ENCODE measurements around the gene HSPE1.
"Not testable (repeated sequence)": the region's sequence is repeated elsewhere in the genome, so short reads cannot be mapped to it uniquely, and the experiment has no call there.

Gene HSPE1

DNA sequence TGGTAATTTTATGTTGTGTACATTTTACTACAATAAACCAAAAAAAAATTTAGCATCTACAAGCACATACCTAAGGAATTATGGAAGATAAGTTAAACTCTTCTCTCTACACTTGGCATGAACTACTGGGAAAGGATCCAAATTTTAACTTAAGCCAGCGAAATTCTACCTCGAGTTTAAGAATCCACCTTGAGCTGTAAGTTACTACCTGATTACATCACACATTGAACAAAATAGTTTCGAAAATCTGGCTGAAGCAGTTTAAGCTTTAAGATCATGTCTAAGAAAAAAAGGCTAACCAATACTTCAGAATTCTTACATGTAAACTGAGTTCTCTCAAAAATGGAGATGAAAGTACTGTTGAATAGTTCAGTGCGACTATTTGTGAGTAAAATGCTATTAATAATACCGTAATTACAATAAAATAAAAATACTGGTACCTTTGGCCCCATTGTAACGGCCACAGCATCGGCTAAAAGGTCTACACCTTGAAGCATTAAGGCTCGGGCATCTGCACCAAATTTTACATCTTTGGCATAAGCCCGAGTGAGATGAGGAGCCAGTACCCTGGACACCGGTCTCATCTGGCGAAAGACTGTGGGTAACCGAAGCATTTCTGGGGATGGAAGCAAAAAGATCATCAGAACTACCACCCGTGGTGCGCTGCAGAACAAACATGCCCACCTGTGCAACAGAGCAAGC lies 1.8 kb upstream of the HSPE1 start:
- DNase-seq (ENCODE audit: low read depth) = no peak

DNA sequence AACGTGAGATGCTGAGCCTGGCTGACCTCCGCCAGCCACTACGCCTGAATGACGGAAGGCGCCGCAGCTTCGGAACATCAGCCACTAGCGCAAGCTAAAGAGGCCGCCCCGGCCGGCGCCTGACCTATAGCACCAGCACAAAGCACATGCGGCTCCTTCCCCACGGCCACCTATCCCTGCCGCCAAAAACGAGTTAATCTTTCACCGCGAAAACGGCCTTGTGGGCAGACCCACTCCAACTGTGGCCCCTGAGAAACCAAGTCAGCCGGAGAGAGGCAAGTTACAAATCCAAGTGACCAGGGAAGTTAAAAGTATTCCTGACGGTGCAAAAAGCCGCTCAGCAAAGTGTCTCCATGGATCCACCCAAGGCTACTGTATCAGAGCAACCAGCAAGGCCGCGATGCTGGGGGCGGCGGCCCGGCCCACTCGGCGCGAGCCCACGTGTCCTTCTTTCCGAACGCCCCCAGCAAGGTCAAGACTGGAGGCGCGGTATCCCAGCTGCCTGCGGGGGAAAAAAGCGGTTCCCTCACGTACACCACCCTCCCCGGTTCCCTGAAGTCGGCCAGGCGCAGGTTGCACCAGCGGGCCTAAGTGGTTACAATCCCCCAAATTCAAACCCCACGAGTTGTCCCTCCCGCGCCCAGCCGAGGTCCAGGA lies 1.1 kb upstream of the HSPE1 start:
- DNase-seq (ENCODE audit: low read depth) = no peak

DNA sequence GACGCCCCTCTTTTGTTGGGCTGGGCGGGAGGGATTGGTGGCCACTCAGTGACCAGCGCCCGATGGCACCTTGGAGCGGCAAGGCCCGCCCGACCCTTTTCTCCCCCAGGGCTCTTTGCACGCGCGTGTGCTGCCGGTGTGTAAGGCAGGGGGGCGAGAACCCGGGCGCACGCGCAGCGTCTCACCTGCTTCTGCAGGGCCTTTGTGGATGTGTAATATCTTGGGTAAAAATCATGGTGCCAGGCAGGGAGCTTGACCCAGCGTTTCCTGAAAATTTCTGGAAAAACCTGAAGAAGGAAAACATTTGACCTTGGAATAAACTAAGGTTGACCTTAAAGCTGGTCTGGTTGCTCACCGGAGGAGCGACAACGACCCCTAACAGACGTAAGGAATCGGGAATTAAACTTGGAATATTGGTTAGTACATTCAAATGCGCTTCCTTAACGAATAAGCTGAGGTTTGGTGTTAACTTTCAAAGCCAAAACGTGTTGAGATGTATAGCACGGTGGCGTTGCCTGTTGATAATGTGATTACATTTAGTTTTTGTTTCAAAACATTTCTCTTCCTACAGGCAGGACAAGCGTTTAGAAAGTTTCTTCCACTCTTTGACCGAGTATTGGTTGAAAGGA lies 438 bp downstream of the HSPE1 start:
- no peak for DNase-seq (ENCODE audit: low read depth)

DNA sequence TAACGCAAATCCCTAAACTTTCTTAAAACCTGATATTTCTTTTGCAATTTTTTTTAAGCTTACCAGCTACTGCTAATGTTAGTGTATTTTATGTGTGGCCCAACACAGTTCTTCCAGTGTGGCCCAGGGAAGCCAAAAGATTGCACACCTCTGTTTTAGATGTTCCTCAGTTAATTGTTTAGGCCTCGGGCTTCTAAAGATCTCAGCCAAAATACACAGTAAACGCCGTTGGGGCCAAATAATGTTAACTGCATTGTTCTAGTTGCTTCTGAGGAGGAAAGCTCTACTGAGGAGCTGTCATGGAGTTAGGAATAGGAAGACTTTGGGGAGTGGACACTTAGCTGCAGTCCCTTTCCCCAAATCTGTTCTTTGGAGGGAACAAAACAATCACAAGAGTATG lies 2.0 kb downstream of the HSPE1 start:
- no peak for DNase-seq (ENCODE audit: low read depth)

DNA sequence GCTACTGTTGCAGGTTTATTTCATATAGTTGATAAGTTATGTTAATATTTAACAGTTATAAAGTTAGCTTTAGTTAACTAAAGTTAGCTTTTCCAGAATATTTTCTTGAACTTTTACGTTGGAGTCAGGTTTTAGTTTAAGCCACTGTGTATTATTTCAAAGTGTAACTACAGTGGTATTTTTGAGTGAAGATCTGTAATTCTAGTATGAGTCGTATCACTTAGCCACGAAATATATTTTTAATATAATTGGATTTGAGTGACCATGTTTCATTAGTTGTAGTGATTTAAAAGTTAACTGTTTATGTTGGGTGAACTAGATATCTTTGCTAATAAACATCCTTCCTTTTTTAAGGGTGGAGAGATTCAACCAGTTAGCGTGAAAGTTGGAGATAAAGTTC lies 2.5 kb downstream of the HSPE1 start:
- no peak for DNase-seq (ENCODE audit: low read depth)

DNA sequence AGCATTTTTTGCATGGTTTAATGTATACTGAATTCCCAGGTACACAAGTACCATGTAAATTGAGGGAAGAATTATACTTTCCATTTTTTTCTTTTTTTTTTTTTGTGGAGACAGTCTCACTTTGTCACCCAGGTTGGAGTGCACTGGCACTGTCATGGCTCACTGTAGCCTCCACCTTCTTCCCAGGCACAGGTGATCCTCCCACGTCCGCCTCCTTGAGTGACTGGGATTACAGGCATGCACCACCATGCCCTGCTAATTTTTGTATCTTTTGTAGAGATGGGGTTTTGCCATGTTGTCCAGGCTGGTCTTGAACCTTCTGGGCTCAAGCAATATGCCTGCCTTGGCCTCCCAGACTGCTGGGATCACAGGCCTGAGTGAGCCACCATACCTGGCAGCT lies 3.8 kb downstream of the HSPE1 start:
- DNase-seq (ENCODE audit: low read depth) = no peak

DNA sequence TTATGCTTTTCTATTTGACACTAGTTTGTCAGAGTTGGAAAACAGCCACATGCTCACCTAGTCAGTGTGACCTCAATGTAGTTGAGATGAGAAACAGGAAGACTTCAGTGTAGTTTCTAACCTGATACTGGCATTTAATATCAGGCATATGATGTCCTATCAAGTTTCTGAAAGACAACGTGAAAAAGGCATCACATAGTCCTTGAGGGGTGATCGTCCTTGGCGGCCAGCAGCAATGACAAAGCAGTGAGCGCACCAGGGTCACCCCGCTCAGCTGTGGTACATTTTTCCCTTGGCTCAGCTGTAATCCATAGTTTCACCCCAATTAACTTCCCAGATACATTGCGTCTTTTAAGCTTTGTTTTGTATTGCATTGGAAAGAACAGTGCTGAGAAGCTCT lies 4.3 kb downstream of the HSPE1 start:
- no peak for DNase-seq (ENCODE audit: low read depth)

DNA sequence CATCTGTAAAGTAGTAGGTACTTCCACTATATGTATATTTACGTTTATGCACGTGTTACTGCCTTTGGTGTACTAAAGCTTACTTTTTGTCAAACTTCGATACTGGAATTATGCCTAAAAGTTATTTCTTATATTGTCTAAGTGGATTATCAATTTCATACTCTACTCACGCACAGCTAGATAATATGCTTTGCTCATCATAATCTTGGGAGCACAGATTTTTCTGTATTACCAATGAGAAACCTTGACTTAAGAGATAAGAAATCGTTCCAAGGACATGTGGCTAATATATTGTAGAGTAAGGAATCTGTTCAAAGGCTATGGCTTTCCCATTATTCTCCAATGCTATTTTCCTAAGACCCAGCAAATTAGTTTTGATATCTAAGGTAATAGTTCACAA lies 6.5 kb downstream of the HSPE1 start:
- DNase-seq (ENCODE audit: low read depth) = no peak

DNA sequence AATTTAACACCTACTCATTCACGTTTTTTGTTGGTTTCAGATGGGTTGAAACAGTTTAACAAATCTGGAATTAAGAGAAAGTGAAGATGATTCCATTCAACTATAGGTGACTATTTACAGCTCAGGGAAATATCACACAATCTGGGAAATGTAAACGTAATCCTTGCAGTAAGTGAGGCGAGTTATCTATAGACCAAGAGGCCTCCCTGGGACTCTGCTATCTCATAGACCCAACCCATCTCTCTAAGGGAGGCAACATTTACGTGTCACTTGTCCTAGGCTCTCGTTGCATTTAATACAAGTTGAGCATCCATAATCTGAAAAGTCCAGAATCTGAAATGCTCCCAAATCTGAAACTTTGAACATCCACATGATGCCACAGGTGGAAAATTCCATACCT lies 13.7 kb downstream of the HSPE1 start:
- DNase-seq (ENCODE audit: low read depth) = no peak

DNA sequence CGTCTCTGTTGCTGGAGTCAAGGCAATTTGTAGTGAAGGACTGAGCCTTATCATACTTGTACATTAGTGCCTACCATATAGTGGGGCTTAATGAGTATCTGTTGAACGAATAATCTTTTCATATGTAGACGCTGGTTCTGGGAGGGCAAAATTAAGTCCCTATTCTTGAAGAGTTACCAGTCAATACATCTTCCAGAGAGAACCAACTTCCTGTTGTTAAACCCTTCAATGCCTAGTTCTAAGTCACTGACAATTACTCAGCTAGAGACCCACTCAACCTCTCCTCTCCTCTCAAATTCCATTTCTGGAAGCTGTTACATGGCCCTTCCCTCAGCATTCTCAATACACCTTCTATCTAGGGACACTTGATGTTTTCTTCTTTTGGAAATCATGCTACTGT lies 14.6 kb downstream of the HSPE1 start:
- no peak for DNase-seq (ENCODE audit: low read depth)

DNA sequence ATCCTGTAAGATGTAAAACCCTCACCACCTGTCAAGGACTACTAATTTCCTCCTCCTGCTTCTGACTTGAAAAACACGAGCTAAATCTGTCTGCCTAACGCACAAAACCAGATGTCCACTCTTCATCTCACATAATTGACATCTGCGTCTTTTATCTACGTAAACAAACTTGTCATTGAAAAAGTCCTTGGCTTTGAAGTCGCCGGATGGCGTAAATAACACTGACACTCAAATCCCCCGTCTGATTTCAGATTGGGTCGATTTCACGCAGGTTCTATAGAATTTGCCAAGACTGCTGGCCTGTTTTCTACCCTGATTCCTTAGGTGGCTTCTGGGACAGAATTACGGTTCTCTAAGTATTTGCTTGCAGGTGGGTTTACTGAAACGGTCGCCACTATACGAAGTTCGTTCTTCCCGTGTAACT lies 15.1 kb downstream of the HSPE1 start:
- DNase-seq (ENCODE audit: low read depth) = no peak

DNA sequence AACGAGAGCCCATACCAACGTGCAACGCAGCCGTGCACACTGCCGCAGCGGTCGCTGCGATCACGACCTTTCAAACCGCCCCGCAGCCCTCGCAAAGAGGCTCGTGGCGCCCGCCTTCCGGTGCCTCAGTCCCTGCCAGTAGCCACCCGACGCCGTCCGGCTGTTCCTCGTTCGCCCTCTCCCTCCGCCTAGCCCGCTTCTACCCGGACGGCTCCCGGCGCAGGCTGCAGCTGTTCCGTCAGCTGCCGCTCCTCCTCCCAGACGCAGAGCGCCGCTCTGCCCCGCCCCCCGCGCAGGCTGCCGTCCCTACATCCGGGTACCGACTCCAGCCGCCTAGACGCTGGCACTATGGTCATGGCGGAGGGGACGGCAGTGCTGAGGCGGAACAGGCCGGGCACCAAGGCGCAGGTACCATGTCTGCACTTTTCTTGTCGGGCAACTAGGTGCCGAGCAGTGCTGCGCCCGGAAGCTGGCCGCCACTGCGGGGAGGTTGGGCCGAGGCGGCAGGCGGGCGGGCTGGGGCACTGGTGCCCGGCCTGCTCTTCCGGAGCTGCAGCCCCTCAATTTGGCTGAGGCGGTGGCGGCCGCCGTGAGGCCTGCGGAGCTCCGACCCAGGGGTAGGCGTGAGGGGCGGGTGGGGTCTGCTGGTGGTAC lies 15.7 kb downstream of the HSPE1 start, which contains the start of gene MOB4:
MOB4 (plus strand) TSS at position 328 of the 654 bp plus-strand sequence; CDS start at position 349, 21 bp downstream.
- peak; percentile 90 for DNase-seq (ENCODE audit: low read depth)

DNA sequence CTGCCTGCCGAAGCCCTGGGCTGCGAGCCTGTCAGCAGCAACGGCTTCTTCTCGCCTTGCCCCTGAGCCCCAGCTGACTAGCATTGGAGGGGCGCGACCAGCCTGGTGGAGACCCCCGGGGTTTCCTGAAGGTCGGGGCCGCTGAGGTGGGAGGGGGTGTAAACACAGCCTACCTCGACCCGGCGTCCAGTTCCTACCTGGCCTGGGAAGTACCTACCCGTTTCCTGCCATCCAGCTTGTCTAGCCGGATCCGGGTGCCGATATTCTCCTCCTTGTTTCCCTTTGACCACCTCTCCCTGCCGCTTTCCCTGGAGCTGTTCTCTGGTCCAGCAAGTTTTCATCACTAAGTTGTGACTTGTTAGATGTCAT lies 16.2 kb downstream of the HSPE1 start:
- no peak for DNase-seq (ENCODE audit: low read depth)

DNA sequence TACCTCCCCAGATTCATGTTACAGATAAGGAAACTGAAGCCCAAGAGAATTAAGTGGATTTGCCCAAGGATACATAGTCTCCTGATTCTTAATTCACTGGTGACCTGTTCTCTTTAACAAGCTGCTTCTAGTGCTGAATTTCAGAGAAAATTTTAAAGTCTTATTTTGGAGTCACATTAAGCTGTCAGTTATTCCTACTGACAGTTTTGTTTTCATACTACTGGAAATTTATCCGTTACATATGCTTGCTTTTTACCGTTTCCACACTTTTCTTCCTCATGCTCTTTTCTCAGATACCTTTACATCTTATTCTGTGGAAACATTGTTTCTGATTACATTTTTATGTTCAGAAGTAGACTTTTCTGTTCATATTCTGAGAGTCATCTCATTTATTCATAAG lies 17.0 kb downstream of the HSPE1 start:
- no peak for DNase-seq (ENCODE audit: low read depth)

DNA sequence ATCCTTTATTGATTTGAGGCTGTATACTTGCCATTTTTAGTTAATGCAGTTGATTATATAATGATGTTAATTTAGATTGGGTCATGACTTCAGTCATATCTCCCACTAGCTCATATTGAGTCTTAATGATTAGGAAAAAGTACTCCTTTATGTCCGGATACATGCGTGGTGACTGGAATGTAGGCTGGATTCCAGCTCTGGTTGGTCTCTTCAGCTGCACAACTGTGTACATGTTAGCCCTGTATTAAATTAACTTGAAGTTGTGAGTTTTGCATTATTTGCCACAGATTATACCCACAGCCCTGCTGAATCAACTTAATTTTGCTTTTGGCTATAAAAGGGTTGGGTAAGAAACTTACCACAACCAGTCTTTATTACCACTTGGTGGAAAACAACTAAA lies 38.2 kb downstream of the HSPE1 start:
- no peak for DNase-seq (ENCODE audit: low read depth)

DNA sequence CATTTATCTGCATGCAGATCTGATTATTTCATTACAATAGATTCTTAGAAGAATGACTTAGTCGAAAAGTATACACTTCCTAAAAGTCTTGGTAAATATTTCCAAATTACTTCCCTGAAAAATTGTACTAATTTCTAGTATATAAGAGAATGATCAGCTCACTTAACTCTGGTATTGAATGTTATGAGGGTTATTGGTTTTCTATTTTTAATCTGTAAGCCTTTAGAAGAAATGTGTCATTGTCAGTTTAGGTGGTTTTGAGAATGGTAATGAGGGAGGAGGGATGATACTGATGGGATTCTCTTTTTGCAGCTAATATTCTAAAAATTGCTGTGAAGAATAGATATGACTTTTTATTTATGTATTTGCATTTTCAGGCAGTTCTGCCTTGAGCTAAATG lies 39.6 kb downstream of the HSPE1 start:
- DNase-seq (ENCODE audit: low read depth) = no peak

DNA sequence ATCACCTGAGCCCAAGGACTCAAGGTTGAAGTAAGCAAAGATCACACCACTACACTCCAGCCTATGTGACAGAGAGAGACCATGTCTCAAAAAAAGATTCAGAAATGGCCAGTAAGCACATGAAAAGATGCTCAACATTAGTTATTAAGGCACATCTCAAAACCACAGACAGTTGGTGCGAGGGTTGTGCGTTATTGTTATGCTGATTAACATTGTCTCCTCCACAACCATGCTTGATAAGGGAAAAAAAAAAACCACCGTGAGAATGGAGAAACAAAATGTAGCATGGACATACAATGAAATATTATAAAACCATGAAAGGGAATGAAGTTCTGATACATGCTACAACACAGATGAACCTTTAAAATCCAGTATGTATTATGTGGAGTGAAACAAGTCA lies 43.0 kb downstream of the HSPE1 start:
- no peak for DNase-seq (ENCODE audit: low read depth)

DNA sequence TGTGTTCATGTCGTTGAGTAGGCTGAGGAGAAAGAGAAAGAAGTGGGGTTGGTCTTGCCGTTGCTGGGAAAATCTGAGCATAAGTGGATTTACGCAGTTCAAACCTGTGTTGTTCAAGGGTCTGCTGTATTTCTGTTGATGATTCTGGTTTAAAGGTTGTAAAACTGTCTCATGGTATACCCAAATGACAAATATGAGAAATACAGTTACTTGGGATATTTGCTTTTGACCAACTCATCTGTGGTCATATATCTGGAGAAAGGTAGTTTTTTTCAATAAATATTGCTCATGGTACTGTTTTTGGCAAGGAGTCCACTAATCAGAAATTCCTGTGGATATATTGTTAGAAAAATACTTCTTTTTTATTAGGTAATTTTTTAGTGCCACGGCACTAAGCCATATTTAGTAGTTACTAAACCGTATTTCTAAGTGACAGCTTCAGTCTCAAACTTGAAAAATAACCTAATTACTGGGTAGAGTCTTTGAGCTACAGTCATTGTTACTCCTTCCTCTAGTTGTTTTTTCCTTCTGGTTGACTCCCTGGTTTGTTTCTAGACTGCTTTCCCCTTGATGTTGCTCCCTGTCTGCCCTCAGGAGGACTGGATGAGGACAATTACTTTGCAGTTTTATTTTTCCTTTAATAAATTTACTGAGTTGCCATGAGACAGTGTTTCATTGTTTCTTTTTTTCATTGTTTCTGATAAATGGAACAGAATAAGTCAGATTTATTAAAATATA lies 47.2 kb downstream of the HSPE1 start:
- DNase-seq (ENCODE audit: low read depth) = no peak

DNA sequence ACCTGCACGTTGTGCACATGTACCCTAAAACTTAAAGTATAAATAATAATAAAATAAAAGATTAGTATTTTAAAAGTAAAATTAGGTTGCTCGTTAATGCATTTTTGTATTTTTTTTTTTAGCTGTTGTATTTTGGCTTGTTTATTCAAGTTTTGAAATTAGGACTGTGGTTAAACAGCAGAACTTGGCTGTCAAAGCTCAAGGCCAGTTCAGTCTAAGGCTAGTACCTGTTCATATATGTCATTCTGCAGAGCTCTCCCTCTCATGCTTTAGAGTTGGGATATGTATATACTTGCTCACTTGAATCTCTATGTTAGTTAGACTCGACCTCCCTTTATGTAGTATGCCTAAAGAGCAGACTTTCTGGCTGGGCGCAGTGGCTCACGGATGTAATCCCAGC lies 48.4 kb downstream of the HSPE1 start:
- no peak for DNase-seq (ENCODE audit: low read depth)

DNA sequence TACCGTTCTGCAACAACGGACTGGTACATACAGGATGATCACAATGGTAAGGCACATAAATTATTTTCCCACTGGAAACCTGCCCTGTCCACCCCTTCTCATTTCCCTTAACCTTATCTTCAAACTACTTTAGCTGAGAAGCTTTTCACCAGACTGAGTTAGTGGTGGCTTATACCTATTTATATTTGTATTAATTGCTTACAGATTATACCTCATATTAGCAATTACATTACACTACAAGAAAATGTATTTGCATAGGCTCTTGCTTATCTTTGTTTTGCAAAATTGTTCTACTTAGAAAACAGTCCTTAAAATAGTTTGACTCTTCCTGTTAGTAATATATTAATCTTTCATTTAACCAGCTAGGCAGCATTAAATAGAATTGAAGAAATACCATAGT lies 51.1 kb downstream of the HSPE1 start:
- not testable (repeated sequence) for DNase-seq (ENCODE audit: low read depth)

Data from fibroblast of the conjunctiva (primary cell).